ENCODE measurements around the gene PTGDS.

The PTGDS gene

GRCh38 chr9:136971746-136972145, 5.6 kb upstream of the PTGDS start:
- no peak for TF ChIP-seq CTCF (conservative IDR thresholded peaks at IDR 0.05; ENCODE audit: low read depth, low read length)
- DNase-seq (ENCODE audit: low read depth) = no peak

GRCh38 chr9:136972335-136972734, 5.0 kb upstream of the PTGDS start:
- no peak overlapping the region for H3K4me3 ChIP-seq (ENCODE audit: low read depth, low read length)
- no peak for TF ChIP-seq CTCF (conservative IDR thresholded peaks at IDR 0.05; ENCODE audit: low read depth, low read length)
- no peak for DNase-seq (ENCODE audit: low read depth)

More at GRCh38 chr9:136971746-136972145, 5.6 kb upstream of the PTGDS start:
- H3K4me3 ChIP-seq (ENCODE audit: low read depth, low read length) = no peak overlapping the region

- TF ChIP-seq CTCF (conservative IDR thresholded peaks at IDR 0.05; ENCODE audit: low read depth, low read length) = no peak
- H3K4me3 ChIP-seq (ENCODE audit: low read depth, low read length) = no peak overlapping the region
- DNase-seq (ENCODE audit: low read depth) = no peak
Observed at GRCh38 chr9:136972743-136973142, 4.6 kb upstream of the PTGDS start.

GRCh38 chr9:136973618-136974617, 3.4 kb upstream of the PTGDS start:
- no peak overlapping the region for H3K4me3 ChIP-seq (ENCODE audit: low read depth, low read length)
- TF ChIP-seq CTCF (conservative IDR thresholded peaks at IDR 0.05; ENCODE audit: low read depth, low read length) = no peak
- no peak for DNase-seq (ENCODE audit: low read depth)

GRCh38 chr9:136974817-136975535, 2.3 kb upstream of the PTGDS start:
- DNase-seq (ENCODE audit: low read depth) = no peak
- TF ChIP-seq CTCF (conservative IDR thresholded peaks at IDR 0.05; ENCODE audit: low read depth, low read length) = no peak
- H3K4me3 ChIP-seq (ENCODE audit: low read depth, low read length) = no peak overlapping the region

- no peak for DNase-seq (ENCODE audit: low read depth)
- TF ChIP-seq CTCF (conservative IDR thresholded peaks at IDR 0.05; ENCODE audit: low read depth, low read length) = peak; percentile 35
- H3K4me3 ChIP-seq (ENCODE audit: low read depth, low read length) = no peak overlapping the region
Observed at GRCh38 chr9:136975644-136976043, 1.7 kb upstream of the PTGDS start.

Data from choroid plexus epithelial cell (primary cell).